GM12873 (cell line): Measurements from ENCODE around the gene DNLZ.
A peak's percentile ranks its signal among the peaks of the same experiment; 100 is the strongest.

Experiments
- TF ChIP-seq, protein P1 (sequence below): IDR thresholded peaks from 2 replicates; pipeline ENCODE4 v1.5.1; 2012; ENCODE audit warnings: low read depth, mild to moderate bottlenecking, moderate library complexity, low read length, control low read depth; ENCODE audit not compliant: insufficient read depth; ENCODE audit errors: missing control alignments

The DNLZ gene

DNA sequence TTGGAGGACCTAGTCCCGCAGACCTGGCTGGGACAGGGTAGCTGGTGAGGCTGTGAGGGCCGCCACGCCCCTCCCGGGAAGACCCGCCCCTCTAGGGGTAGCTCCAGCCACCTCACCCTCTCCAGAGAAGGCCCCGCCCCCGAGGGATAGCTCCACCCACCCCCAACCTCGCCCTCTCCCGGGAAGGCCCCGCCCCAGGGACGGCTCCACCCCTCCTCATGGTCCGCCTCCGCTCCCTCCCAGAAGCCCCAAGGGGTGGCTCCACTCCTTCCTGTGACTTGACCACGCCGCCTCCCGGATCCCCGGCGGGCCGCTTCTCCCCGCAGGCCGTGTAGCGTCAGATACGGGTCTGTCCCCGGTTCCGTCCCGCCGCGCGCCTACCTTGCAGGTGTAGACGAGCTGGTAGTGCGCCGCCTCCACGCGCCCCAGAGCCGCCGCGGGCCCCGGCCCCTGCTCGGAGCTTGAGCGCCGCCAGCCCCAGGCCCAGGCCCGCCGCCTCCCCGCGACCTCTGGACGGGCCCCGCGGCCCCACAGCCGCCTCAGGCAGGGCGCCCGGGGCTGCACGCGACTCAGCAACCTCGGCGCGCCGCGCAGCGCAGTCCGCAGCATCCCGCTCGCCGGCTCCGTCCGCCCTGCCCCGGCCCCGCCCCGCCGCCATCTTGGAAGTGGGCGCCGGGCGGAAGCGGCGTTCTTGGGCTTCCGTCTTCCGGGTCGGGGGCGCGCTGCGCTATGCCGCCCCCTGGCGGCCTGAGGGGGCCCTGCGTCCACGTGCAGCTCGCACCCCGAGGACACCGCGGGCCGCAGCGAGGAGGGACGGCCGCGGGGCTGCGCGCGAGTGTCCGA is at the start of gene DNLZ:
TSS of gene DNLZ (minus strand) at position 639 of the 843 bp plus-strand sequence. CDS start at position 609, 30 bp downstream.
- TF ChIP-seq, protein P1, sequence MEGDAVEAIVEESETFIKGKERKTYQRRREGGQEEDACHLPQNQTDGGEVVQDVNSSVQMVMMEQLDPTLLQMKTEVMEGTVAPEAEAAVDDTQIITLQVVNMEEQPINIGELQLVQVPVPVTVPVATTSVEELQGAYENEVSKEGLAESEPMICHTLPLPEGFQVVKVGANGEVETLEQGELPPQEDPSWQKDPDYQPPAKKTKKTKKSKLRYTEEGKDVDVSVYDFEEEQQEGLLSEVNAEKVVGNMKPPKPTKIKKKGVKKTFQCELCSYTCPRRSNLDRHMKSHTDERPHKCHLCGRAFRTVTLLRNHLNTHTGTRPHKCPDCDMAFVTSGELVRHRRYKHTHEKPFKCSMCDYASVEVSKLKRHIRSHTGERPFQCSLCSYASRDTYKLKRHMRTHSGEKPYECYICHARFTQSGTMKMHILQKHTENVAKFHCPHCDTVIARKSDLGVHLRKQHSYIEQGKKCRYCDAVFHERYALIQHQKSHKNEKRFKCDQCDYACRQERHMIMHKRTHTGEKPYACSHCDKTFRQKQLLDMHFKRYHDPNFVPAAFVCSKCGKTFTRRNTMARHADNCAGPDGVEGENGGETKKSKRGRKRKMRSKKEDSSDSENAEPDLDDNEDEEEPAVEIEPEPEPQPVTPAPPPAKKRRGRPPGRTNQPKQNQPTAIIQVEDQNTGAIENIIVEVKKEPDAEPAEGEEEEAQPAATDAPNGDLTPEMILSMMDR: peak; percentile 91

DNA sequence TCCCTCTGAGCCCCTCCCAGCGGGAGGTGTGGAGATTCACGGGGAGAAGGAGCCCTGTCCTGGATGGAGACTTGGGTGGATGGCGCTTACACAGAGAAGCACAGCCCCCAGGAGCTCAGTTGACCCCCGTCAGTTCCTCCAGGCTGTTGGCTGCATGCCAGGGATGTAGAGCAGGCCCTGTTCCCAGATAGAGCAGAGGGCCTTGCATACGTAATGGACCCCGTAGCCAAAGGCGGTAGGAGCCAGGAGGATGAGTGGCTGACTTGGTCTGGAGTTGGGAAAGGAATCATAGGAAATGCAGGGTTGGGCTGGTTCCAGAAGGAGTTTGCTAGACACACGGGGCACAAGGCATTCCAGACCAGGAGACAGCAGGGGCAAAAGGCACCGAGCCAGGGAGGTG is 49.4 kb upstream of the DNLZ start:
- TF ChIP-seq, protein P1: no peak

DNA sequence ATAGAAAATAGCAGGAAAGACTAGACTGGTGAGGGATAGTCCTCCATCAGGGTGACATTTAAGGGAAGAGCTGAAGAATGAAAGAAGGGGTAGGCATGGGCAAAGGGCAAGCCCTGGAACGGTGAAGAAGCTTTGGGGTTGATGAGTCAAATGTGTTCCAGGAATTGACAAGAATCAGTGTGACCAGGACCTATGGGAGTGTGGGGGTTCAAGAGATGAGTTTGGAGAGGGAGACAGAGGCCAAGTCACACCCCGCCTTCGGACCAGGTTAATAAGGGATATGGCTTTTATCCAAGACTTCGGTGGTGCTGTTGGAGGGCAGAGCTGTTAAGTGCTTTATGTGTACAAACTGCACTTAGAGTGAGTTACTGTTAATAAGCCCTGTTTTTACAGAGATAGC is 47.8 kb upstream of the DNLZ start:
- TF ChIP-seq, protein P1: no peak

DNA sequence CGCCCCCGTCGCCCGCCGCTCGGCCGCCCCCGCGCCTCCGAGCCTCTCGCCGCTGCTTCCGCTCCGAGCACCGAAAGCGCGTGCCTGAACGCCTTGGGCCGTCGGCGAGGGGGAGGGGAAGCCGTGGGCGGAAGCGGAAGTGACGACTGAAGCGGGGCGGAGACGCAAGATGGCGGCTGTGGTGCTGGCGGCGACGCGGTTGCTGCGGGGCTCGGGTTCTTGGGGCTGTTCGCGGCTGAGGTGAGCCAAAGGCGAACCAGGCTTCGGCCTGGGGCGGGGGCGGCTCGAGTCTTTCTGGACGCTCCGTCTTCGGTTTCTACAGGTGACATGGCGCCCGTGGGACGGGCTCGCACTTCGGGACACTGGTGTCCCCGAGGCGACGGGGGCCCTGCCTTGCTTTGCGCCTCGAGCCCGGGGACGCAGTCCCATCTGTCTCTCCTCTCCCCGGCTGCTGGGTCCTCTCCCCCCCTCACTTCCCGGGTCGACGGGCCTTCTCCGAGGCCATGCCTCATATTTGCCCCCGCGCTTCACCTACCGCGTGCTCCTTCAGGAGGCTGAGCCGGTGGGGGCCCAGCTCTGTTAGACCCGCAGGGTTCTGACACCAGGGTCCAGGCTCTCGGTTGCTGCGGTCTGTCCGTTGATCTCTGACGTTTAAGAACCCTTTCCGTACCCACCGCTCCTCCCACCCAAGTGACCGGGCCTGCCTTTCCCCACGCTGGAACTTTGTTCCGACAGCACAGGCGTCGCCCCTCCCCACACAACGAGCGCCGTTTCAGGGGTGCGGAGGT is 47.1 kb upstream of the DNLZ start, which contains the start of the genes ENTR1 and PMPCA:
TSS of gene ENTR1 (minus strand) at position 115 of the 788 bp plus-strand sequence. CDS start 217 bp downstream, outside the sequence.
TSS of gene PMPCA (plus strand) at position 159 of the 788 bp plus-strand sequence. CDS start at position 170, 11 bp downstream.
- TF ChIP-seq, protein P1: no peak

DNA sequence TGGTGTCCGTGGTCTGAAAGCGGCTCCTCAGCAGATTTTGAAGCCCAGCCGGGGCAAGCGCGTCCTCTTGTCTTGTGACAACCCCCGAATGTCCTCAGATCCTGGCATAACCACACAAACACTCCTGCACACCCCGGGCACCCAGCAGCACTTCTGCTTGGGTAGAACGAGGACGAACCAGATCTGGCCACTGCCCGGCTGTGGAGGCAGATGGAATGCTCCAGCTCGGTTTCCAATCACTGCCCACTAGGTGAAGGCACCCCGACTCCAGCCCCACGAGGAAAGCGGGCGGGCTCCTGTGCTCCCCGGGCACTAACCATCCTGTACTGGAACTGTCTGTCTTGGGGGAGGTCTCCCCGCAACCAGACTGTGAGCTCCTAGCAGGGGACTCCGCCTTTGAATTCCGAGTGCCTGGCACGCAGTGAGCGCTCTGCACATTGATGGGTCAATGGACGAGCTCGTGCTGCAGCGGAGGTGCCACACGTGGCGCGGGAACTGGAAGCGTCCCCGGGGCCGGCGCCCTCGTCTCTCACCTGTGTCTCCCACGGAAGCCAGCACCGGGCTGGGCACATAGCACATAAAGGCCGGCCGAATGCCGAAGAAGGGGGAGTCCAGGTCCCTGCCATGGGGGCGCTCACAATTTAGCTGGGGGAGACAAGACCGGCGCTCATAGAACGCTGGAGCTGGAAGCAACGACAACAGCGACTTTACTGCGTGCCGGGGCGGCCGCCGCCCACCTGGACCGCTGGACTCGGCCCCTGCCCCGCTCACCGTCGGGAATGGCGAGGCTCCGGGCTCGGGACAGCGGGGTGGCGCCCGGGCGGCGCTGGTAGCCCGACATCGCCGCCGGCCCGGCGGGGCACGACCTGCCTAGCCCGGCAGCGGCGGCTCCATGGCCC is 46.3 kb upstream of the DNLZ start:
- TF ChIP-seq, protein P1: peak; percentile 6

DNA sequence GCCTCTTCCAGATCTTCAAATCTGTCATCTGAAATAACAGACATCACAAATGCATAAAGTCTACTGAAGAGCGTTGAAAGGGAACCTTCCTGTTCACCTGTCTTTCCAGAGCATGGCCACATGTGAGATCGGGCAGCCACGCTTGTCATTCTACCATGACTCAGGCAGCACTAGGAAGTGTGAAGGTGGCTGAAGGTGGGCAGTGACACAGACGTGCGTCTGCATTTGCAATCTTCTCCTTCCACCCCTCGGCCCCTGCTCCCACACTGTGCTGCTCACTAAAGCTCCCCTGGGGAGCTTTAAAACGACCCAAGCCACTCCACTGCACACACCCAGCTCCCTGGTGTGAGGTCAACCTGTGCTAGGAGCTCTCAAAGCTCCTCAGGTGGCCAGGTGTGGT is 44.4 kb upstream of the DNLZ start:
- TF ChIP-seq, protein P1: no peak
